Neural cell (in vitro differentiated cells): ENCODE results near the gene IPMK. TPM values are rescaled to one million over a fixed set of nuclear protein-coding genes. Genes with fewer than 3 reads are reported as not detected.

Experiments used
- H2AFZ ChIP-seq: fragments of 200-600, 300-800 bp; sonication (generic), shearing (Covaris generic); 2 replicates; pipeline ENCODE4 v1.6.0; 2014; ENCODE audit warnings: low read depth, mild to moderate bottlenecking, antibody characterized with exemption, low read length, moderate library complexity
- H3F3A ChIP-seq: fragments of 200-600 bp; shearing (Covaris generic); 2 replicates; pipeline ENCODE4 v1.6.1; 2016; ENCODE audit warnings: mild to moderate bottlenecking, moderate library complexity, mixed read lengths, antibody characterized with exemption, low read length; ENCODE audit not compliant: insufficient read depth, poor library complexity, severe bottlenecking
- H3K27ac ChIP-seq: fragments of 200-600, 300-800 bp; sonication (generic), shearing (Covaris generic); 2 replicates; pipeline ENCODE4 v1.5.1; 2014; ENCODE audit warnings: mild to moderate bottlenecking, low read length, moderate library complexity
- H3K27me3 ChIP-seq: fragments of 300-800, 200-600 bp; sonication (generic), shearing (Covaris generic); 2 replicates; pipeline ENCODE4 v1.6.0; 2014; ENCODE audit warnings: mild to moderate bottlenecking, low read depth, low read length, moderate library complexity; ENCODE audit not compliant: insufficient read depth
- H3K36me3 ChIP-seq: fragments of 300-800, 200-600 bp; sonication (generic), shearing (Covaris generic); 2 replicates; pipeline ENCODE4 v1.5.1; 2014; ENCODE audit warnings: mild to moderate bottlenecking, antibody characterized with exemption, low read length, moderate library complexity; ENCODE audit not compliant: insufficient read depth
- H3K4me2 ChIP-seq: fragments of 300-800, 200-600 bp; sonication (generic), shearing (Covaris generic); 2 replicates; pipeline ENCODE4 v1.6.0; 2014; ENCODE audit warnings: mild to moderate bottlenecking, low read length
- H3K4me3 ChIP-seq: fragments of 300-800, 200-600 bp; sonication (generic), shearing (Covaris generic); 2 replicates; pipeline ENCODE4 v1.5.1; 2014; ENCODE audit warnings: mild to moderate bottlenecking, low read length, moderate library complexity
- H3K79me2 ChIP-seq: fragments of 200-600 bp; shearing (Covaris generic); replicated peaks from 2 replicates; pipeline ENCODE4 v1.6.0; 2014; ENCODE audit warnings: mild to moderate bottlenecking, low read length, moderate library complexity; ENCODE audit not compliant: insufficient read depth
- H3K9ac ChIP-seq: fragments of 300-800, 200-600 bp; sonication (generic), shearing (Covaris generic); 2 replicates; pipeline ENCODE4 v1.6.1; 2016; ENCODE audit warnings: mild to moderate bottlenecking, low read length, mixed read lengths
- H3K9me2 ChIP-seq: fragments of 200-600 bp; shearing (Covaris generic); 2 replicates; pipeline ENCODE4 v1.6.1; 2016; ENCODE audit warnings: mild to moderate bottlenecking, low read length, mixed read lengths; ENCODE audit not compliant: insufficient read depth
- H3K9me3 ChIP-seq: fragments of 200-600, 300-800 bp; sonication (generic), shearing (Covaris generic); 2 replicates; pipeline ENCODE4 v1.6.1; 2016; ENCODE audit warnings: mild to moderate bottlenecking, mixed run types, low read length, moderate library complexity, mixed read lengths
- H4K20me1 ChIP-seq: fragments of 200-600 bp; shearing (Covaris generic); 2 replicates; pipeline ENCODE4 v1.6.1; 2016; ENCODE audit warnings: mild to moderate bottlenecking, mixed run types; ENCODE audit not compliant: insufficient read depth
- CTCF ChIP-seq: fragments of 450-650 bp; IDR thresholded peaks from 2 replicates; pipeline ENCODE4 v1.5.1; 2014; ENCODE audit warnings: antibody characterized with exemption, mild to moderate bottlenecking, moderate library complexity; ENCODE audit not compliant: poor library complexity, severe bottlenecking
- EP300 ChIP-seq: fragments of 450-650 bp; conservative IDR thresholded peaks from 2 replicates; pipeline ENCODE4 v1.6.1; 2014; ENCODE audit warnings: antibody characterized with exemption, mild to moderate bottlenecking, moderate library complexity; ENCODE audit not compliant: poor library complexity, severe bottlenecking
- EZH2 ChIP-seq: fragments of 200-600, 300-800 bp; shearing (Covaris generic), sonication (generic); IDR thresholded peaks from 2 replicates; pipeline ENCODE4 v1.6.1; 2014; ENCODE audit warnings: antibody characterized with exemption, low read length, borderline replicate concordance, mild to moderate bottlenecking; ENCODE audit not compliant: insufficient read depth, poor library complexity, severe bottlenecking
- MXI1 ChIP-seq: fragments of 450-650 bp; conservative IDR thresholded peaks from 2 replicates; pipeline ENCODE4 v1.6.1; 2014; ENCODE audit warnings: antibody characterized with exemption, mild to moderate bottlenecking; ENCODE audit not compliant: poor library complexity, severe bottlenecking
- POLR2AphosphoS5 ChIP-seq: IDR thresholded peaks from 2 replicates; pipeline ENCODE4 v1.6.1; 2012
- RAD21 ChIP-seq: fragments of 450-650 bp; conservative IDR thresholded peaks from 2 replicates; pipeline ENCODE4 v1.6.1; 2014; ENCODE audit warnings: antibody characterized with exemption, mild to moderate bottlenecking, moderate library complexity
- REST ChIP-seq: IDR thresholded peaks from 2 replicates; pipeline ENCODE4 v1.6.1; 2012; ENCODE audit warnings: borderline replicate concordance
- SMC3 ChIP-seq: fragments of 450-650 bp; conservative IDR thresholded peaks from 2 replicates; pipeline ENCODE4 v1.6.1; 2014; ENCODE audit warnings: antibody characterized with exemption, mild to moderate bottlenecking, moderate library complexity; ENCODE audit not compliant: poor library complexity
- TAF1 ChIP-seq: IDR thresholded peaks from 2 replicates; pipeline ENCODE4 v1.6.1; 2012; ENCODE audit warnings: low read depth
- polyA plus RNA-seq: library from polyadenylated mRNA; depleted of rRNA; stranded (reverse); fragments of >200 nt; gene quantifications from 2 replicates; pipeline ENCODE4 v1.2.3, GENCODE V29; 2014

IPMK gene
- polyA plus RNA-seq, 1 donor from 2014 or later: 11.7 TPM

GRCh38 chr10:58302254-58302653 is 34.6 kb upstream of the IPMK start:
- no peak for TF ChIP-seq POLR2AphosphoS5
- no peak for TF ChIP-seq SMC3
- no peak for TF ChIP-seq MXI1
- no peak for TF ChIP-seq REST
- TF ChIP-seq TAF1: no peak
- no peak for TF ChIP-seq RAD21
- no peak for TF ChIP-seq EP300
- TF ChIP-seq CTCF: no peak
- TF ChIP-seq EZH2: no peak
- Histone ChIP-seq H3K27me3 (no peaks in the 10 kb centered on the region), H3K27ac (no peak overlapping the region), H3F3A (no peaks in the 10 kb centered on the region), H3K9me2 (no peaks in the 10 kb centered on the region), H3K4me3 (no peak overlapping the region), H3K79me2 (no peaks in the 10 kb centered on the region), H2AFZ (no peak overlapping the region), H3K36me3 (no peaks in the 10 kb centered on the region), H4K20me1 (no peaks in the 10 kb centered on the region), H3K9ac (no peak overlapping the region), H3K9me3 (no peaks in the 10 kb centered on the region), H3K4me2 (no peak overlapping the region)

GRCh38 chr10:58300676-58301075 is 33.0 kb upstream of the IPMK start:
- H3K27me3 ChIP-seq: no peaks in the 10 kb centered on the region
- no peaks in the 10 kb centered on the region for H3F3A ChIP-seq
- H4K20me1 ChIP-seq: no peaks in the 10 kb centered on the region
- no peak overlapping the region for H3K9ac ChIP-seq
- H3K9me3 ChIP-seq: no peaks in the 10 kb centered on the region
- H3K27ac ChIP-seq: no peak overlapping the region
- no peak overlapping the region for H3K4me3 ChIP-seq
- no peaks in the 10 kb centered on the region for H3K79me2 ChIP-seq
- H2AFZ ChIP-seq: no peak overlapping the region
- no peaks in the 10 kb centered on the region for H3K36me3 ChIP-seq
- H3K4me2 ChIP-seq: no peak overlapping the region
- H3K9me2 ChIP-seq: no peaks in the 10 kb centered on the region
- no peak for TF ChIP-seq EP300
- TF ChIP-seq TAF1: no peak
- TF ChIP-seq CTCF: no peak
